Measurements from ENCODE around the gene PDCD2L.
"Not testable (repeated sequence)": the region's sequence is repeated elsewhere in the genome, so short reads cannot be mapped to it uniquely, and the experiment has no call there.

PDCD2L gene

GRCh38 chr19:34448191-34448590 is 44.0 kb downstream of the PDCD2L start:
- Histone ChIP-seq H3K36me3 (ENCODE audit: low read depth) (peaks cover 93% of the 10 kb centered on the region), H3K27ac (ENCODE audit: poor library complexity, severe bottlenecking) (no peak overlapping the region), H3K27me3 (ENCODE audit: insufficient read depth, poor library complexity, severe bottlenecking) (no peaks in the 10 kb centered on the region), H3K4me1 (ENCODE audit: insufficient read depth, poor library complexity, severe bottlenecking) (no peaks in the 10 kb centered on the region), H3K4me3 (ENCODE audit: severe bottlenecking) (no peak overlapping the region), H3K9me3 (ENCODE audit: severe bottlenecking) (no peaks in the 10 kb centered on the region)
- no peak for ATAC-seq (ENCODE audit: low read depth)
- no peak for TF ChIP-seq CTCF (IDR thresholded peaks at IDR 0.05; ENCODE audit: poor library complexity, severe bottlenecking)
- DNase-seq (ENCODE audit: low spot score), result no peak

- no peak overlapping the region for H3K27ac ChIP-seq (ENCODE audit: poor library complexity, severe bottlenecking)
- ATAC-seq (ENCODE audit: low read depth) (no peak), DNase-seq (ENCODE audit: low spot score) (no peak)
- no peak overlapping the region for H3K4me3 ChIP-seq (ENCODE audit: severe bottlenecking)
- H3K9me3 ChIP-seq (ENCODE audit: severe bottlenecking), result no peaks in the 10 kb centered on the region
- H3K4me1 ChIP-seq (ENCODE audit: insufficient read depth, poor library complexity, severe bottlenecking), result no peaks in the 10 kb centered on the region
- H3K36me3 ChIP-seq (ENCODE audit: low read depth), result peaks cover 91% of the 10 kb centered on the region
- no peaks in the 10 kb centered on the region for H3K27me3 ChIP-seq (ENCODE audit: insufficient read depth, poor library complexity, severe bottlenecking)
- TF ChIP-seq CTCF (IDR thresholded peaks at IDR 0.05; ENCODE audit: poor library complexity, severe bottlenecking), result no peak
Measured at GRCh38 chr19:34452723-34453122, 48.5 kb downstream of the PDCD2L start.

GRCh38 chr19:34454091-34454490 is 49.9 kb downstream of the PDCD2L start:
- no peaks in the 10 kb centered on the region for H3K4me1 ChIP-seq (ENCODE audit: insufficient read depth, poor library complexity, severe bottlenecking)
- no peaks in the 10 kb centered on the region for H3K9me3 ChIP-seq (ENCODE audit: severe bottlenecking)
- H3K27me3 ChIP-seq (ENCODE audit: insufficient read depth, poor library complexity, severe bottlenecking), result no peaks in the 10 kb centered on the region
- TF ChIP-seq CTCF (IDR thresholded peaks at IDR 0.05; ENCODE audit: poor library complexity, severe bottlenecking), result no peak
- no peak for DNase-seq (ENCODE audit: low spot score)
- peaks cover 90% of the 10 kb centered on the region for H3K36me3 ChIP-seq (ENCODE audit: low read depth)
- no peak for ATAC-seq (ENCODE audit: low read depth)
- no peak overlapping the region for H3K4me3 ChIP-seq (ENCODE audit: severe bottlenecking)
- H3K27ac ChIP-seq (ENCODE audit: poor library complexity, severe bottlenecking), result no peak overlapping the region

- no peak for TF ChIP-seq CTCF (IDR thresholded peaks at IDR 0.05; ENCODE audit: poor library complexity, severe bottlenecking)
- DNase-seq (ENCODE audit: low spot score) (no peak), ATAC-seq (ENCODE audit: low read depth) (no peak)
- Histone ChIP-seq H3K27ac (ENCODE audit: poor library complexity, severe bottlenecking) (no peak overlapping the region), H3K4me3 (ENCODE audit: severe bottlenecking) (no peak overlapping the region), H3K4me1 (ENCODE audit: insufficient read depth, poor library complexity, severe bottlenecking) (no peaks in the 10 kb centered on the region), H3K36me3 (ENCODE audit: low read depth) (peaks cover 90% of the 10 kb centered on the region), H3K9me3 (ENCODE audit: severe bottlenecking) (no peaks in the 10 kb centered on the region), H3K27me3 (ENCODE audit: insufficient read depth, poor library complexity, severe bottlenecking) (no peaks in the 10 kb centered on the region)
Measured at GRCh38 chr19:34454685-34455084, 50.5 kb downstream of the PDCD2L start.

GRCh38 chr19:34455783-34456480 is 51.7 kb downstream of the PDCD2L start:
- not testable (repeated sequence) for ATAC-seq (ENCODE audit: low read depth); H3K27me3 ChIP-seq (ENCODE audit: insufficient read depth, poor library complexity, severe bottlenecking); H3K4me3 ChIP-seq (ENCODE audit: severe bottlenecking); H3K9me3 ChIP-seq (ENCODE audit: severe bottlenecking); H3K27ac ChIP-seq (ENCODE audit: poor library complexity, severe bottlenecking); DNase-seq (ENCODE audit: low spot score); H3K4me1 ChIP-seq (ENCODE audit: insufficient read depth, poor library complexity, severe bottlenecking)
- peaks cover 91% of the 10 kb centered on the region for H3K36me3 ChIP-seq (ENCODE audit: low read depth)
